CD4-positive, alpha-beta T cell treated with Interferon alpha-2 for 1 hour (primary cell): Measurements from ENCODE around the gene DPH6.

ENCODE experiments used
- DNase-seq, 2 donors: peaks; one replicate each; pipeline ENCODE4 v3.0.0-alpha.2; 2020 to 2022

Gene DPH6

DNA sequence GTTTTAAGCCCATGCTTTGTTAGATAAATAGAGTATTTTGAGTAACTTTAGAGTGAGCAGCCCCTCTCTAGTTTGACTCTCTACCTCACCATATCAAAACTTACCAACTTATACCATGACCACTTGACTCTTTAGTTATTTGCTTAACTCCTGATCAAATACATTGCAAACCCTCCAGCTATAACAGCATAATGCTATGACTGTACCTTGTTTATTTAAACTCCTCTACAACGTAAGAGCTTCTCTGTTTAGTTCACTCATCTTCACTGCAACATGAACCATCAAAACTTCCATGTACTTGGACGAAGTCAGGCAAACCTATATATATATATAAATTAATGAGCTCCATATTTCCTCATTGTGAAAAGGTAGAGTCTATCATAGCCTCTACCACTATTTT lies 218.2 kb downstream of the DPH6 start:
- no peak for DNase-seq

DNA sequence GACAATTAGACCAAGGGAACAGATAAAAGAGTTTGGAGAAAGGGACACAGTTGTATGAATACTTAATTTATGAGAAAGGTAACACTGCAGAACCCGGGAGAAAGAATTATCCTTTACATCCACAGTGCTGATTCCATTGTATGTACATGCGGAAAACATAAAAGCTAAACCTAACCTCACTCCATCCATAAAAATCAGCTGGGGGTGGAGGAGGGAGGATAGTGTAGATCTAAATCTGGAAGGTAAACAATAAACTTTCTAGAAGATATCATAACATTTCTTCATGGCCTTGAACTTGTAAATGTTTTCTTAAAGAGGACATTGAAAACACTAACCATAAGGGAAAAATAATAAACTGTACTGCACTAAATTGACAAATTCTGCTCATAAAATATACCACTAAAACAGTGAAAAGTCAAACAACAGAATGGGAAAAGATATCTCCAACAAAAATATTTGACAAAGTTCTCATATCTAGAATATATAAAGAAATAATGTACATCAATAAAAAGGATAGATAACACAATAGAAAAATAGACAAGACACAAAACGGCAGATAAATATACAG lies 220.5 kb downstream of the DPH6 start:
- no peak for DNase-seq

DNA sequence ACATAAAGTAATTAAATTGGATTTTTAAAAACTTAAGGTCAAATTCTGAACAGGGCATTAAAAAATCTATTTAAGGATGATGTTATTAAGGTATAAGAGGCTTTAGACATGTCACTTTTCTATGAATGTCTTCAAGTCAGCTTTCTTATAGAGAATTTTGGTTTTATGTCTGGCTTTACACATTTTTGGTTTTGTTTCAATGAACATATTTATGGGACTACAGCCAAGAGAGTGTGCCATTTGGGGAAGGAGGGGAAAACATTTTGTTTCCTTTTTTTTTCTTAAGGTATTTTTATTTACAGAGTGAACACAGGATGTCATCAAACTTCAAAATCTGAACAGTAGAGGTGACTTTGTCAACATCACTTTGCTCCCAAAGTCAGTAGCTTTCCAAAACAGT lies 222.8 kb downstream of the DPH6 start:
- DNase-seq, result no peak

DNA sequence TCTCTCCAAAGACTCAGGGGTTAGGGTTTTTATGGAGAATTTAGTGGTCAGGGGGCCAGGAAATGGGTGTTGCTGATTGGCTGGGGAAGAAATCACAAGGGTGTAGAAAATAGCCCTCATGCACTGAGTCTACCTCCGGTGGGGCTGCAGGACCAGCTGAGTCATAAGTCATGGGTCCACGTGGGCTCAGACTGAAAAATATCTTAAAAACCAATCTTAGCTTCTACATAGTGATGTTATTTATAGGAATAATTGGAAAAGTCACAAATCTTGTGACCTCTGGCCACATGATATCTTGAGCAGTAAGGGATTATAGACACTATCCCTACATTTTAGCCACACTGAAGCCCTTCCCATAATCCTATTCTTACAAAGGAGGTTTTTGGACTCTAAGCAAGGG lies 224.0 kb downstream of the DPH6 start:
- no peak for DNase-seq

DNA sequence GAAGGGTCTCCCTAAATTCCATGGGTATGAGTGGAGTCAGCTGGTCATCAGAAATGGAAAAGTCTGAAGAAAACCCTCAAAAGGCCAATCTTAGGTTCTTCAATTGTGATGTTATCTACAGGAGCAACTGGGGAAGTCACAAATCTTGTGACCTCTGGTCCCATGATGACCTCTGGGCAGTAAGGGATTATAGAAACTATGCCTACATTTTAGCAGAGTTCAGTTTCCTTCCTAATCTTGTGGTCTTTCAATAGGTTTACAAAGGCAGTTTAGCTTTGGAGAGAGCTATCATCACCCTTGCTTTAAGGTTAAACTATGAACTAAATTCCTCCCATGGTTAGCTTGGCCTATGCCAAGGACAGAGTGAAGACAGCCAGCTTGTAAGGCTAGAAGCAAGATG lies 225.1 kb downstream of the DPH6 start:
- no peak for DNase-seq
